ENCODE data around the gene LRRC14B.

GRCh38 chr5:194102-194501 lies 2.8 kb downstream of the LRRC14B start:
- no peak for TF ChIP-seq CTCF (IDR thresholded peaks at IDR 0.05)
- no peak for TF ChIP-seq POLR2A (IDR thresholded peaks at IDR 0.05)

Measured in body of pancreas (tissue), 4 donors.